Measurements from ENCODE around the gene TMEM9. TPM values are rescaled to one million over a fixed set of nuclear protein-coding genes. Genes with fewer than 3 reads are reported as not detected.
A peak's percentile ranks its signal among the peaks of the same experiment; 100 is the strongest.

The TMEM9 gene
- total and polyA plus RNA-seq, 8 donors: 64.0 to 148 (median 133) TPM

GRCh38 chr1:201178718-201179117 is 24.4 kb upstream of the TMEM9 start:
- TF ChIP-seq, protein P1, sequence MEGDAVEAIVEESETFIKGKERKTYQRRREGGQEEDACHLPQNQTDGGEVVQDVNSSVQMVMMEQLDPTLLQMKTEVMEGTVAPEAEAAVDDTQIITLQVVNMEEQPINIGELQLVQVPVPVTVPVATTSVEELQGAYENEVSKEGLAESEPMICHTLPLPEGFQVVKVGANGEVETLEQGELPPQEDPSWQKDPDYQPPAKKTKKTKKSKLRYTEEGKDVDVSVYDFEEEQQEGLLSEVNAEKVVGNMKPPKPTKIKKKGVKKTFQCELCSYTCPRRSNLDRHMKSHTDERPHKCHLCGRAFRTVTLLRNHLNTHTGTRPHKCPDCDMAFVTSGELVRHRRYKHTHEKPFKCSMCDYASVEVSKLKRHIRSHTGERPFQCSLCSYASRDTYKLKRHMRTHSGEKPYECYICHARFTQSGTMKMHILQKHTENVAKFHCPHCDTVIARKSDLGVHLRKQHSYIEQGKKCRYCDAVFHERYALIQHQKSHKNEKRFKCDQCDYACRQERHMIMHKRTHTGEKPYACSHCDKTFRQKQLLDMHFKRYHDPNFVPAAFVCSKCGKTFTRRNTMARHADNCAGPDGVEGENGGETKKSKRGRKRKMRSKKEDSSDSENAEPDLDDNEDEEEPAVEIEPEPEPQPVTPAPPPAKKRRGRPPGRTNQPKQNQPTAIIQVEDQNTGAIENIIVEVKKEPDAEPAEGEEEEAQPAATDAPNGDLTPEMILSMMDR (IDR thresholded peaks at IDR 0.05): no peak
- H3K36me3 ChIP-seq: no peaks in the 10 kb centered on the region
- ATAC-seq (no peak), DNase-seq (no peak)
- H3K27me3 ChIP-seq: no peaks in the 10 kb centered on the region
- no peaks in the 10 kb centered on the region for H3K9me3 ChIP-seq
- no peak overlapping the region for H3K4me3 ChIP-seq
- H3K4me1 ChIP-seq: no peaks in the 10 kb centered on the region
- intact Hi-C loops (cut with DNase I): no loop called here
- H3K27ac ChIP-seq: no peak overlapping the region

DNA sequence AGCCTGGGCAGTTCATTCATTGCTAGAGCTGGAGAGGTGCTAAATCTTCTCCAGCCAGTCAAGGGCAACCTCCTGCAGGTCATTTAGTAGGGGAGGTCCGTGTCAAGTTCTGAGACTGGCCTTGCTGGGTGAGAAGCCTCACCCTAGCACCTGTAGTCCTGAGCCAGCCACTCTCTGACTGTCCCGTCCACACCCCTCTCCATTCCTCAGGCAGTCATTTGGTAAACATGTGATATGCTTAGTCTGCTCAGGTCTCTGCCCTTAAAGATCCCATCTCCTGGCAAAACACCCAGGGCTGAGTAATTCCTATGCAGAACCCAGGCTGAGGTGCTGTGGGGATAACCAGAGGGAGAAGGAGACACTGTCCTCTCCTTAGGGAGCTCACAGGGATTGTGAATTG is 22.7 kb upstream of the TMEM9 start:
- intact Hi-C loops (cut with DNase I): no loop called here
- Histone ChIP-seq H3K4me3 (no peak overlapping the region), H3K36me3 (no peaks in the 10 kb centered on the region), H3K27me3 (no peaks in the 10 kb centered on the region), H3K9me3 (no peaks in the 10 kb centered on the region), H3K4me1 (no peaks in the 10 kb centered on the region), H3K27ac (no peak overlapping the region)
- DNase-seq (no peak), ATAC-seq (peak; percentile 90)
- TF ChIP-seq, protein P1 (IDR thresholded peaks at IDR 0.05): no peak

DNA sequence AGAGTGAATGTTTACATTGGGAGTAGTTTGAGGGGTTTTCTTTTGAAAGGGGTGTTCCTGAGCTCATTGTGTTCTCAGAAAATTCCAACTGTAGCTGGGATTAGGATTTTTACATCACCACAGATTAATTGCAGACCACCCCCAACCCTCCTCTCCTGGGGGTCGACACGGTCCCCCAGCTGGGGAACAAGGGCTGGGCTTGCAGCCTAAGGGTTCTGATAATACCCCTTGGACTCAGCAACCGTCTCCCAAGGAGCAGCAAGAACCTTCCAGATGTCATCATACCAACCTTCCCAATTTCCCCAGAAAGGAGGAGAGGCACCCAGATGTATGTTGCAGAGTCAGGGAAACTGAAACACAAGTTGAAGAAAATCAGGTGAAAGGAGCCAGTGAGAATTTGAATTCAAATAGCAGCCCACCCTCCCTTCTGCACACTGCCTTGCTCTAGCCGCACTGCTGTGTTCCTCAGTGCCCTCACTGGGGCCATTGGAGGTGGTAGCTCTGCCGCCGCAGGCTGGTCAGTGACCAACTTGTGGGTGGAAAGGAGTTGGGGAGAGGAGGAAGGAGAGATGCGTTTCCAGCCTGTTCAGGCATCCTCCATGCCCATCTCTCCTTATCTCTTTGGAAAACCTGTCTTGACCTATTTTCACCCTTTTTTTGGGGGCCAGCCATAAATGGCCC is 21.7 kb upstream of the TMEM9 start:
- H3K27ac ChIP-seq: no peak overlapping the region
- intact Hi-C loops (cut with DNase I): no loop called here
- no peak for ATAC-seq
- H3K27me3 ChIP-seq: peaks cover 0 to 8% of the 10 kb centered on the region in 2 donors
- H3K9me3 ChIP-seq: no peaks in the 10 kb centered on the region
- H3K36me3 ChIP-seq: no peaks in the 10 kb centered on the region
- no peak overlapping the region for H3K4me3 ChIP-seq
- peak in 1 of 4 donors; percentile 63 for DNase-seq
- H3K4me1 ChIP-seq: peaks cover 0 to 7% of the 10 kb centered on the region in 2 donors
- TF ChIP-seq, protein P1 (IDR thresholded peaks at IDR 0.05): no peak

GRCh38 chr1:201173736-201174135 is 19.5 kb upstream of the TMEM9 start:
- TF ChIP-seq, protein P1 (IDR thresholded peaks at IDR 0.05): no peak
- DNase-seq (no peak), ATAC-seq (no peak)
- intact Hi-C loops (cut with DNase I): no loop called here
- H3K4me3 ChIP-seq: no peak overlapping the region
- H3K27ac ChIP-seq: no peak overlapping the region
- peaks cover 0 to 9% of the 10 kb centered on the region in 2 donors for H3K27me3 ChIP-seq
- H3K9me3 ChIP-seq: no peaks in the 10 kb centered on the region
- H3K36me3 ChIP-seq: no peaks in the 10 kb centered on the region
- H3K4me1 ChIP-seq: peaks cover 0 to 15% of the 10 kb centered on the region in 2 donors

DNA sequence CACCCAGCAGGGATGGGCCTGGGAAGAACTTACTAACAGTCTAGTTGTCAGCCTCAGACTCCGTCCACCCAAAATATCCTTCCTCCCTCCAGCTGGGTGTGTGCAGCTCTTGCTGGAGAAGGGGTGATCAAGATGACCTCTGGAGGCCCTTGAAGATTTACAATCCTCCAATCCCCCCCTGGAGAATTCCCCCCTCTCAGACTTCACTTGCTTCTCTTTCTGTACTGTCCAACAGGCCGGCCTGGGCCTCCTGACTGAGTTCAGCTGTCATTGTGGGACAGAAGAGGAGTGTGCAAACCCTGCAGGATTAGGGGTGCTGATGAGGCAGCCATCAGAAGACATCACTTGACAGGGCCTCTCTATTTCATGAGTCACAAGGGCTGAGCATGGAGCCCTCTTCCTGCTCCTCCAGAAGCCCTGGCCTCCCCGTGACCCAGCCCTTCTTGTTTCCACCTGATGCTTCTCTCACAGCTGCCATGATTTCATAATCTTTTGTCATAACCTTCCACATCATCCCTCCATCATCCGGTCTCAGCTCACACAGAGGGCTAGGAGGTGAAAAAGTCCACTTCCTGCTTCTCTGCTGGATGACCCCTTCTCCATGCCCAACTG is 18.8 kb upstream of the TMEM9 start:
- H3K27ac ChIP-seq: no peak overlapping the region
- H3K27me3 ChIP-seq: peaks cover 0 to 9% of the 10 kb centered on the region in 2 donors
- H3K36me3 ChIP-seq: no peaks in the 10 kb centered on the region
- no peak overlapping the region for H3K4me3 ChIP-seq
- no peaks in the 10 kb centered on the region for H3K9me3 ChIP-seq
- ATAC-seq (no peak), DNase-seq (no peak)
- TF ChIP-seq, protein P1 (IDR thresholded peaks at IDR 0.05): no peak
- H3K4me1 ChIP-seq: peaks cover 0 to 15% of the 10 kb centered on the region in 2 donors
- intact Hi-C loops (cut with DNase I): no loop called here

All from left lung (tissue), 10 donors.